ENCODE data around the gene C1QTNF2. TPM values are rescaled to one million over a fixed set of nuclear protein-coding genes. Genes with fewer than 3 reads are reported as not detected.
A peak's percentile ranks its signal among the peaks of the same experiment; 100 is the strongest.

Gene C1QTNF2
- total RNA-seq, 2 donors from 2014 or later, result 1.2 to 2.3 TPM

GRCh38 chr5:160312960-160313727 lies 57.3 kb downstream of the C1QTNF2 start:
- intact Hi-C loops (cut with DNase I), result loop anchor here in 1 of 2 donors (10.0 kb wide), 1 partner anchor 48 kb away; no protein-coding TSS in a partner anchor
- DNase-seq (no peak), ATAC-seq (no peak)

- intact Hi-C loops (cut with DNase I), result loop anchor here in 1 of 2 donors (10.0 kb wide), 1 partner anchor 48 kb away; no protein-coding TSS in a partner anchor
- DNase-seq (peak; percentile 63), ATAC-seq (peak; percentile 86 to 92)
Observed at GRCh38 chr5:160312134-160312959, 58.1 kb downstream of the C1QTNF2 start, which contains the start of gene CCNJL. TSS of gene CCNJL (minus strand) at chr5:160312564. CDS start at chr5:160311923, 641 bp downstream.

GRCh38 chr5:160311491-160312133 lies 58.8 kb downstream of the C1QTNF2 start:
- ATAC-seq (peak; percentile 74 to 90), DNase-seq (peak; percentile 49)
- intact Hi-C loops (cut with DNase I), result loop anchor here in 1 of 2 donors (10.0 kb wide), 1 partner anchor 47 kb away; no protein-coding TSS in a partner anchor

DNA sequence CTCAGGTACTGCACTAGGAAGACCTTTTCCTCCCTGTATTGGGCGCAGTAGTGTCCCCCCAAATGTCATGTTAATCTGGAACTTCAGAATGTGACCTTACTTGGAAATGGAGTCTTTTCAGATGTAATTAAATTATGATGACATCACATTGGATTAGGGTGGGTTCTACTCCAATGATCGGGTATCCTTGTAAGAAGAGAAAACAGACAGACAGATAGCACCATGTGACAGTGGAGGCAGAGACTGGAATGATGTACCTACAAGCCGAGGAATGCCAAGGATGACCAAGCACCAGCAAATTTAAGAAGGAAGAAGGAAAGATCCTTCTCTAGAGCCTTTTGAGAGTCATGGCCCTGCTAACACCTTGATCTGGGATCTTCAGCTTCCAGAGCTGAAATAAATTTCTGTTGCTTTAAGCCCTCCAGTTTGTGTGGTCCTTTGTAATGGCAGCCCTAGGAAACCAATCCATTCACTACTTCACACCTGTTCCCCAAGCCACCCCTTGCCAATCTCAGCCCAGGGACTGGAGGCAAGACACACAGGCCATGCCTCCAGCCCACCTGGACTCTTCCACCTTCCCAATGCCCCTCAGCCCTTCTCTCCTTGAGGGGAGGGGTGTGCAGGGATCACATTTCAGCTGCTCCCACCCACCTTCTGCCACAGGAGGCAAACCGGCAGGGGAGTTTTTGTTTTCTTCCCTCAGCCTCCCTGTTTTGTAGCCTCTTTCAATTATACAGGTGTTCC lies 59.7 kb downstream of the C1QTNF2 start:
- DNase-seq (no peak), ATAC-seq (no peak)
- intact Hi-C loops (cut with DNase I), result loop anchor here in 1 of 2 donors (10.0 kb wide), 1 partner anchor 46 kb away; no protein-coding TSS in a partner anchor

- intact Hi-C loops (cut with DNase I), result loop anchor here in 1 of 2 donors (10.0 kb wide), 1 partner anchor 45 kb away; no protein-coding TSS in a partner anchor
- no peak for ATAC-seq
- DNase-seq, result no peak
Observed at GRCh38 chr5:160310140-160310539, 60.3 kb downstream of the C1QTNF2 start.

- intact Hi-C loops (cut with DNase I), result no loop called here
- ATAC-seq (no peak), DNase-seq (no peak)
Observed at GRCh38 chr5:160306696-160307095, 63.7 kb downstream of the C1QTNF2 start.

DNA sequence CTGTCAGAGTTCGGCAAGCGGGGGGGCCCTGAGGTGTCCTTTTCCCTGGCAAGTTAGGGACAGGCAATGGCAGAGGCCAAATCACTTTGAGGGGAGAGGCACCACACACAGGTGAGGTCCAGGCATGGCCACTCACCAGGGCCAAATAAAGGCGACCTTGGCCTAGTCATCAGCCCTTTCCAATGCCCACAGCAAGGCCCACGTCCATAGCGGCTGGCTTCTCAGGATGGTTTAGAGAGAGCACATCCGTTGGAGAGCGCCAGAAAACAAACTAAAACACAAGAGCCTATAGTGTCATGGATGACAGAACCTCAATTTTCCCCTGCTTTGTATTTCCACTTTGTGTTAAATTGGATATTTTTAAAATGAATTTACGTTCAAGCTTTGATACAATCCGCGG lies 65.1 kb downstream of the C1QTNF2 start:
- intact Hi-C loops (cut with DNase I), result no loop called here
- DNase-seq (no peak), ATAC-seq (no peak)

DNA sequence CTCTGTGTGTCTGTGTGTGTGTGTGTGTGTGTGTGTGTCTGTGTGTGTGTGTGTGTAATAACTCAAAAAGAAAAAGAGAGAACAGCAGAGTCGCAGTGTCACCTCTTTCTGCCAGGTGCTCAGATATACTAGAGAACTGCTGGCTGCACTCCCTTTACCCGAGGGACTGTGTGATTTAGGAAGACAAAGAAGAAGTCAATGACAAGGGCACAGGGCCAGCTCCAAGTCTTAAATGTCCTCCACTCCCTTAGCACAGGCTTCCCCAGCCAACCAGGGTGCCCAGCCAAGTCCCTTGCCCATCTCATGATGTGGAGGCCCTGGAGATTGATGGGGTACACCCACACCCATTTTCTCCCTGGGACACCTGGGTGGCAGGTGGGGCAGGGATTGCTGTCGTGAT lies 66.7 kb downstream of the C1QTNF2 start:
- intact Hi-C loops (cut with DNase I), result no loop called here
- peak in 1 of 2 donors; percentile 52 for ATAC-seq
- DNase-seq, result no peak

DNA sequence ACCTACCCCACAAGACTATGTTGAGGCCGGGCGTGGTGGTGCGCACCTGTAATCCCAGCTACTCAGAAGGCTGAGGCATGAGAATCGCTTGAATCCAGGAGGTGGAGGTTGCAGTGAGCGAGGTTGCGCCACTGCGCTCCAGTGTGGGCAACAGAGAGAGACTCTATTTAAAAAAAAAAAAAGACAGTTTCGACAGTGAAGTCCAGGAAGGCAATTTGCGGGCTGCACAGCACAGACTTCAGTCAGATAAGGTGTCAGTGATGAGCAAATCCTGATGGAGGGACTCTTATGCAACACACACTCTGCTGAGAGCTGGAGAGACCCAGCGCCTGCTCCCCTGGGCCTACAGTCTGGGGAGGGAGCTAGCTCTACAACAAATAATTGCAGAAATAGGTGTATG lies 72.2 kb downstream of the C1QTNF2 start:
- peak; percentile 76 to 85 for ATAC-seq
- intact Hi-C loops (cut with DNase I), result no loop called here
- DNase-seq, result peak; percentile 26

- DNase-seq, result no peak
- ATAC-seq, result peak in 1 of 2 donors; percentile 17
- intact Hi-C loops (cut with DNase I), result no loop called here
Observed at GRCh38 chr5:160297776-160298175, 72.7 kb downstream of the C1QTNF2 start.

Other genes starting within 250 kb of the C1QTNF2 start
- under 1 TPM in 1 of 2 donors, not detected in 1; 0.68 TPM for gene FABP6, start 141.1 kb downstream of the C1QTNF2 start, total RNA-seq
- gene CCNJL, start 58.1 kb downstream of the C1QTNF2 start, total RNA-seq, result 1 to 10 TPM; 5.5 to 5.6 TPM
- gene FAM200C, start 29.4 kb upstream of the C1QTNF2 start, total RNA-seq, result 1 to 10 TPM; 2.1 to 4.2 TPM
- 10 to 100 TPM; 38.9 to 46.2 TPM for gene SLU7, start 48.5 kb upstream of the C1QTNF2 start, total RNA-seq
- 1 to 10 TPM; 2.4 to 3.3 TPM for gene PTTG1, start 51.2 kb upstream of the C1QTNF2 start, total RNA-seq